CD4-positive, alpha-beta T cell treated with Interleukin-12 subunit alpha and Interleukin-12 subunit beta, for 1 hour (primary cell): ENCODE measurements around the gene G3BP1.
"Not testable (repeated sequence)": the region's sequence is repeated elsewhere in the genome, so short reads cannot be mapped to it uniquely, and the experiment has no call there.

Experiments used
- DNase-seq: peaks from one replicate; pipeline ENCODE4 v3.0.0-alpha.2; 2020

The G3BP1 gene

GRCh38 chr5:151757233-151758140, 14.3 kb upstream of the G3BP1 start:
- DNase-seq: peak; percentile 19

- no peak for DNase-seq
Observed at GRCh38 chr5:151758141-151758429, 13.7 kb upstream of the G3BP1 start.

GRCh38 chr5:151758430-151759241, 13.1 kb upstream of the G3BP1 start, which contains the start of gene ATOX1:
Gene ATOX1, minus strand, starts transcription at chr5:151758631. Its CDS starts 80 bp downstream, at chr5:151758551.
- peak; percentile 92 for DNase-seq

DNA sequence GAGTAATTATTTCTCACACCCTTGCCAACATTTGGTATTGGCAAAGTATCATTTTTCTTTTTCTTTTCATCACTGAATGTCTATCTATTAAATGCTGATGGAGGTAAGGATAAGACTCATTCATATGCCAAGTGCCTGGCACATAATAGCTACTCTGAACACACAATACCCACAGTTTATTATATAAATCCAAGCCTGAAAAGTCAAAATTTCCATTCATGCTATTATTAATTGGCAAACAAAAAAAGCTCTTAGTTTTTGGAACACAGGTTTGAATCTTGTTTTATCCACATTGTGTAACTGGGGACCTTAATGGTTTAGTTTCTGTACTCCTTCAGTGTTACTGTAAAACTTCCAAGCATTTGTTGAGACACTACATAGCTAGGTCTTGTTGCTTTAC, 7.0 kb upstream of the G3BP1 start:
- no peak for DNase-seq

- DNase-seq: no peak
Observed at GRCh38 chr5:151766975-151767374, 4.8 kb upstream of the G3BP1 start.

- no peak for DNase-seq
Observed at GRCh38 chr5:151770383-151771258, 1.1 kb upstream of the G3BP1 start.

DNA sequence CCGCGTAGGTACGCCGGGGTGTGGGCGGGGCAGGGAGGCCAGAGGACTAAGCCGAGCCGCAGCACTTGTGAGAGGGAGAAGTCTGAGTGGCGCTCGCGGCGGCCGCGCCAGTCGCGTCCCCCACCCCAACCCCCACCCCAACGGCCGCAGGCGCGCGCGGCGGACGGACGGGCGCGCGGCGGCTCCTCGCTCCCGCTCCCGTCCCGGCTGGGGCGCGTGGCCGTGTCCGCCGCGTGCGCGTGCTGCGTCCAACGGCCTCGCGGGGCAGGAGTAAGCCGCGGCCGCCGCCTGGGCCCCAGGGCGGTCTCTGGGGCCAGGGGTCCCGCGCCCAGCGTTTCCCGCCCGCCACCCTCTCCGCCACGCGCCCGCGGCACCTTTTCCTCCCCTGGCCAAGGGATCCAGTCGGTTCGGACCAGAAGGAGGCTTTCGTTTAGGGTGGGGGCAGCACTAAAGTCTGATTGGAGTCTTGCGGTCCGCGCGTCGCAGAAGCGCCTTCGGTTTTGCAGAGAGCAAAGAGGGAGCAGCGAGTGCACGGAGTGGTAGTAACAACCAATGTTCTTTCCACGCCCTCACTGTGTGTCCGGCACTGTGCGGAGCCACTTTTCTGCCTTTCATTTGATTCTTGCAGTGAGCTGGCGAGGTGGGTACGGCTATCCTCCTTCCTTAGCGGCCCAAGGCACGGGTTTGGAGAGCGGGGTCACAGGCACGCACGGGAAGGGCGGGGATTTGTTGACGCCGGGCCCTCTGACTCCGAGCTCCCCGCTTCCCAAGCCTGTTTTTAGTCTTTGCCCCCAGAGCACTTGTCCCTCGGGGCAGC, 483 bp downstream of the G3BP1 start:
- DNase-seq: peak; percentile 42

DNA sequence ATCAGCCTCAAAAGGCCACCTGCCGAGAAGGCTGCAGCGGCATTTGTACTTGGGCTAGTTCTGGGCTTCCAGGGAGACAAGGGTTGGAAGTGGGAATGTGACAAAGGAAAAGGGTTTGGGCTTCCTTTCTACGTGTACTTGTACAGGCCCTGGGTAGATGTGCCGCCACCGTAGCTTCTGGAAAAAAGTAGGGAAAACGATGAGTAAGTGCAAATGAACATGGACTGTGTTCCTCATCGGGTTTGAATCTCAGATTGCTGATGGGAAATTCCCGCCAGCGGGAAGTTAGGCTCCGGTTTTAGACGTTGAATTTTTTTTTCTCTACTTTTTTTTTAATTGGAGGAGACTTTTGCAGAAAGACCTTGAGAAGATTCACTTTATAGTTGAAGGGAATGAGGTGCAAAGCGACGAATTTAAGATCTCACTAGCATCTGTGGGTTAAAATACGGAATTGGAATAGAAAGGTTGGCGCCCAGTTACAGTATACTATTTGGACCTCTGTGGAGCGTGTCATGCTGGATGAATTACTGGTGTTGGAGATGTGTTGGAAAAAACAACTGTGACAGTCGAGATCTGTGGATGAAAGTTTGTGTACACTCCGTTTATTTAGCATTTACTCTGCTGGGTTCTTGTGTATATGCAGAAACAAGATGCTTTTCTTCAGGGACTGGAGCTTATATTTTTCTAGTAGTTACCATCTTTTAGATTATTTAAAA, 1.2 kb downstream of the G3BP1 start:
- DNase-seq: peak; percentile 20

DNA sequence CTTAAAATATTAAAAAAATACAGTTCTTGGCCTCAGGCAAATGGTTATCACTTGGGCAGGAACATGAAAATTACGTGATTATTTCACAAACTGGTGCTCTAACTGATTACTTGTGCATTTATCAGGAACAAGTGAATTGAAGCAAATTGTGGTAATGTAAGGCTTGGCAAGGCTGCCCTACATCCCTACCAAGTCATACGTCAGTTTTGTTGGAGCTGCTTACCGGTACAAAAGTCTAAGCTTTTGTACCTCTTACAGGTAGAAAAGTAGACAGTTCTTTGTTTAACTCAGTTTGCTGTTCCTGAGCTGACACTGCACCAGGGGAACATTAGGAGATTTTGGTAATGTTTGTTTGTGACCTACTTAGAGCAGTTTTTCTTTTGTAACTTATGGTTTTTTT, 2.2 kb downstream of the G3BP1 start:
- DNase-seq: no peak

DNA sequence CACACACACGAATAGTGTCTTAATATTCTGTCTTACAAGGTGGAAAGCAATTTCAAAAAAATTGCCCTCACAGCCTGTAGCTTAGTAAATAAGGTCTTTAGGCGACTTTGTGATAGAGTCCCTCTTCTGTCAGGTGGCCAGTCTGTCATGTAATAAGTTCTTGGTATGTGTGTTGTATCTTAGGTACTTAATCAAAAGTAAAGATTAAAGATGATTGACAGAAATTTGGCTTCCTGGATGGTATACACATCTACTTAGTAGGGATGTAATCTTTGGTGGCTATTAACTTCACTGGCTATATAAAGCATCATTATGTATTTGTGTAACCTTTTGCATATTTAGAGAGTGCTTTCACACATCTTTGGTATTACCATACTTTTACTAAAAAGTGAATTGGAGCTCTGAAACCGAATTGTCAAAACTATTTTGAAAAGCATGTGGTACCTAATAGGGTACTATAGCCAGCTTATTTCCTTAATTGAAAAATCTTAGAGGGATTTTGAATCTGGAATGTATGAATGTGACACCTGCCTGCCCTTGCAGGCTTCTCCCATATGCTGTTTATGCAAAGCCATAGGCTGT, 3.4 kb downstream of the G3BP1 start:
- DNase-seq: no peak

DNA sequence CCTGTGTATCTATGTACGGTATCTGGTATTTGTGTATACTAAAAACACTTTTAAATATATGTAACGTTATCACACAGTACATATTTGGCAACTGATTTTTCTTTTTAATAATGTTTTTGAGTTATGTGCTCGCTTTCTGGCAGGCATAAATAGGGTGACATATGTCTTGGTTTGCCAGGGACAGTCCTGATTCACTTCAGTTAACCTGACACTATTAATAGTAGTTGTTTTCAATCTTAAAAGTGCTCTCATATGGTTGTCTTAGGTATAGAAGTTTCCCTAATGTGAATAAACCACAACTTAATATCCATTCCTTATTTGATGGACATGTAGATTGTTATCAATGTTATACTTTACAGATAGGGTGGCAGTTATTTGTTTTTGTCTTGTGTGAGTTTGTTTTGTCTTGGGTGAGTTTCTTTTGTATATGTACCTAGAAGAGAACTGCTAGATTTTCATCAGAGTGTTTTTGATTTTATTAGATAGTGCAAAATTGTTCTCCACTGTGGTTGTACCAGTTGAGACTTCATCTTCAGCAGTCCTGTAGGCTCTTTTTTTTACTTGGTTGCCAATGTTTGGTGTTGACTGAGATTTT, 7.9 kb downstream of the G3BP1 start:
- DNase-seq: no peak

DNA sequence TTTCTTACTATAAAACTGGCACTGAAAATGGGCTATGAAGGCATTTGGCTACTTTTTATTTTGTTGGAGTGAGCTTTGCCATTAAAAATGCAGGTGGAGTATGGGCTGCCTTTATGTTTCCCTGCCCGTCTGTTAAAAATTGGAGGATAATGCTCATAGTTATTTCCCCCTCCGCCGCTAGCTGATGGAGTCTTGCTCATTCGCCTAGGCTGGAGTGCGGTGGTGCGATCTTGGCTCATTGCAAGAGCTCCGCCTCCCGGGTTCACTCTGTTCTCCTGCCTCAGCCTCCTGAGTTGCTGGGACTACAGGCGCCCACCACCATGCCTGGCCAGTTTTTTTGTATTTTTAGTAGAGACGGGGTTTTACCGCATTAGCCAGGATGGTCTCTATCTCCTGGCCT, 8.6 kb downstream of the G3BP1 start:
- DNase-seq: no peak

DNA sequence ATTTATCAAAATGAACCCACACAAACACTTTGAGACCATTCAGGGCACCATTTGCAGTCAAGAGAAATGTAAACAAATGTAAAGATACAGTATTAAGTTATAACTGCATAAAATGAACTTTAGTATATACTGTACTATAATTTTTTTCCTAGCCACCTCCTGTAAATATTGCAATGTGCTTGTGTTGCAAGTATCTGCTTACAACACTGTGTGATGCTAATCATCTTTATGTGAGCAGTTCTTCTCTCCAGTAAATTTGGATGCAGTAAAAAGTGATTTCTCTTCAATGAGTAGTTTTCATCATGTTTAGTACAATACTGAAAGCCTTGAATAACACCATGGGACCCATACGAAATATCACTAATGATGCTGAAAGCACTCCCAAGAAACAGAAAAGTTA, 9.4 kb downstream of the G3BP1 start:
- no peak for DNase-seq

- not testable (repeated sequence) for DNase-seq
Observed at GRCh38 chr5:151783664-151784063, 11.9 kb downstream of the G3BP1 start.

- no peak for DNase-seq
Observed at GRCh38 chr5:151784141-151784540, 12.4 kb downstream of the G3BP1 start.

- DNase-seq: no peak
Observed at GRCh38 chr5:151786468-151786867, 14.7 kb downstream of the G3BP1 start.

DNA sequence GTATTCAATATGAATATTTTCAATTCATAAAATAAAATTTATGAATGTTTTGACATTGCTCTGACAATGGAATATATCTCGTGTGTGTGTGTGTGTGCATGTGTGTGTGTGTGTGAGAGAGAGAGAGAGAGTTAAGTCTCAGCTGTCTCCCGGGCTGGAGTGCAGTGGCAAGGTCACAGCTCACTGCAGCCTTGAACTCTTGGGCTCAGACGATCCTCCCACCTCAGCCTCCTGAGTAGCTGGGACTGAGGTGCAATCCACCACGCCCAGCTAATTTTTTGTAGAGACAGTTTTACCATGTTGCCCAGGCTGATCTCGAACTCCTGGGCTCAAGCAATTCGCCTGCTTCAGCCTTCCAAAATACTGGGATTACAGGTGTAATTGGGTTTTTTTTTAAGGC, 16.1 kb downstream of the G3BP1 start:
- DNase-seq: no peak

- DNase-seq: no peak
Observed at GRCh38 chr5:151793358-151793757, 21.6 kb downstream of the G3BP1 start.

DNA sequence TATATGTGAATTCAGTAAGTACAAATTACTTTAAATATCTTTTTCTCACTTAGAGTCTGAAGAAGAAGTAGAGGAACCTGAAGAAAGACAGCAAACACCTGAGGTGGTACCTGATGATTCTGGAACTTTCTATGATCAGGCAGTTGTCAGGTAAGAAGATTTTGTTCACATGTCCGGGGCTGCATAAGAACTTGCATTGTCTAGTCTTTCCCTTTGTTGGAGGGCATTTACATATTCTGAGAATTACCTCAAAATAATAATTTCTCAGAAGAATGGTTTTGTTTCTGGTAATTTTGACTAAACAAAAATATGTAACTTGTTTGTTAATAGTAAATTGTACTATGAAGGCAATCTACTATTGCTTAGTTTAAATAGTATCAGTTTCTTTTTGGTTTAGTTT, 23.7 kb downstream of the G3BP1 start:
- DNase-seq: no peak

GRCh38 chr5:151798674-151799073, 26.9 kb downstream of the G3BP1 start:
- no peak for DNase-seq

DNA sequence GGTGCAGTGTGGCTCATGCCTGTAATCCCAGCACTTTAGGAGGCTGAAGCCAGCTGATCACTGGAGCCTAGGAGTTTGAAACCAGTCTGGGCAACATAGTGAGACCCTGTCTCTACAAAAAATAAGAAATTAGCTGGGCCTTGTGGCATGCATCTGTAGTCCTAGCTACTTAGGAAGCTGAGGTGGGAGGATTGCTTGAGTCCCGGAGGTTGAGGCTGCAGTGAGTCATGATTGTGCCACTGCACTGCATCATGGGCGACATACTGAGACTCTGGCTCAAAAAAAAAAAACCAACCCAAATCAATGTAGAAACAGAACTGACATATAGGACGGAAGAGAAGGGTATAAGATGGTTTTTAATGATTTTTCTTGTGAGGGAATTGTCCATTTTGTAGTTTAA, 27.7 kb downstream of the G3BP1 start:
- no peak for DNase-seq
